Smooth muscle cell (in vitro differentiated cells): Measurements from ENCODE around the gene NHLRC2. TPM values are rescaled to one million over a fixed set of nuclear protein-coding genes. Genes with fewer than 3 reads are reported as not detected.
"Not testable (repeated sequence)": the region's sequence is repeated elsewhere in the genome, so short reads cannot be mapped to it uniquely, and the experiment has no call there.

ENCODE experiments used
- DNase-seq: peaks from one replicate; lab custom pipeline; 2025; ENCODE audit not compliant: unreplicated experiment; lab: John Stamatoyannopoulos, UW
- H2AFZ ChIP-seq: fragments of 200-600 bp; sonication (generic); 2 replicates; pipeline ENCODE4 v1.6.0; 2016; ENCODE audit warnings: antibody characterized with exemption, low read depth, mild to moderate bottlenecking
- H3F3A ChIP-seq: fragments of 200-600 bp; sonication (generic); 2 replicates; pipeline ENCODE4 v1.6.0; 2017; ENCODE audit warnings: antibody characterized with exemption, low read depth
- H3K27ac ChIP-seq: fragments of 200-600 bp; sonication (generic); 2 replicates; pipeline ENCODE4 v1.5.1; 2016; ENCODE audit warnings: low read depth, mild to moderate bottlenecking
- H3K27me3 ChIP-seq: fragments of 200-600 bp; sonication (generic); 2 replicates; pipeline ENCODE4 v1.6.1; 2016; ENCODE audit warnings: low read depth, mild to moderate bottlenecking
- H3K36me3 ChIP-seq: fragments of 200-600 bp; sonication (generic); 2 replicates; pipeline ENCODE4 v1.5.1; 2016; ENCODE audit warnings: low read depth
- H3K4me1 ChIP-seq: fragments of 200-600 bp; sonication (generic); 2 replicates; pipeline ENCODE4 v1.5.1; 2016; ENCODE audit warnings: low read depth
- H3K4me2 ChIP-seq: fragments of 200-600 bp; sonication (generic); 2 replicates; pipeline ENCODE4 v1.6.0; 2016; ENCODE audit warnings: mild to moderate bottlenecking
- H3K4me3 ChIP-seq: fragments of 200-600 bp; sonication (generic); 2 replicates; pipeline ENCODE4 v1.5.1; 2016; ENCODE audit warnings: mild to moderate bottlenecking
- H3K79me2 ChIP-seq: fragments of 200-600 bp; sonication (generic); 2 replicates; pipeline ENCODE4 v1.6.0; 2016; ENCODE audit warnings: low read depth, mild to moderate bottlenecking
- H3K9ac ChIP-seq: fragments of 200-600 bp; sonication (generic); 2 replicates; pipeline ENCODE4 v1.6.0; 2016; ENCODE audit warnings: low read depth
- H3K9me3 ChIP-seq: fragments of 200-600 bp; sonication (generic); replicated peaks from 2 replicates; pipeline ENCODE4 v1.5.1; 2016; ENCODE audit warnings: low read depth
- H4K20me1 ChIP-seq: fragments of 200-600 bp; sonication (generic); 2 replicates; pipeline ENCODE4 v1.6.0; 2016; ENCODE audit warnings: low read depth
- CTCF ChIP-seq: fragments of 200-600 bp; sonication (generic); IDR thresholded peaks from 2 replicates; pipeline ENCODE4 v1.5.1; 2017; ENCODE audit warnings: borderline replicate concordance, mild to moderate bottlenecking, antibody characterized with exemption; ENCODE audit not compliant: insufficient read depth, poor library complexity, severe bottlenecking
- WGBS: methylation state at CpG from one replicate; pipeline ENCODE4 v1.1.7; 2016; ENCODE audit warnings: low lambda C conversion rate; 5-methylcytosine and 5-hydroxymethylcytosine counted together
- polyA plus RNA-seq: library from polyadenylated mRNA; unstranded; fragments of >200 nt; fragmentation: Nextera tagmentation; extraction: Ambion mirVana; gene quantifications from 2 replicates; pipeline ENCODE4 v1.2.1, GENCODE V29; 2016
- total RNA-seq: library from RNA; depleted of rRNA; stranded (reverse); fragments of >200 nt; gene quantifications from 2 replicates; pipeline ENCODE4 v1.2.3, GENCODE V29; 2014

NHLRC2 gene
- total and polyA plus RNA-seq, 2 experiments from 2014 or later: 5.1 to 14.4 TPM

GRCh38 chr10:113823389-113823788, 31.1 kb upstream of the NHLRC2 start:
- Histone ChIP-seq H4K20me1 (no peaks in the 10 kb centered on the region), H3K4me3 (no peak overlapping the region), H3K9me3 (no peaks in the 10 kb centered on the region), H3K27me3 (no peaks in the 10 kb centered on the region), H3K9ac (no peak overlapping the region), H3K4me1 (no peaks in the 10 kb centered on the region), H3K36me3 (no peaks in the 10 kb centered on the region), H3K4me2 (no peak overlapping the region), H2AFZ (no peak overlapping the region), H3F3A (peaks cover 4% of the 10 kb centered on the region), H3K27ac (no peak overlapping the region), H3K79me2 (no peaks in the 10 kb centered on the region)
- WGBS: 59% methylated on average over 4 of the region's 4 CpGs
- no peak for TF ChIP-seq CTCF
- DNase-seq: no peak

- no peaks in the 10 kb centered on the region for H3K36me3 ChIP-seq
- H3F3A ChIP-seq: no peaks in the 10 kb centered on the region
- no peaks in the 10 kb centered on the region for H4K20me1 ChIP-seq
- H3K27me3 ChIP-seq: no peaks in the 10 kb centered on the region
- peak overlapping the region; percentile 0 for H3K4me2 ChIP-seq
- no peaks in the 10 kb centered on the region for H3K9me3 ChIP-seq
- H3K79me2 ChIP-seq: no peaks in the 10 kb centered on the region
- no peak overlapping the region for H3K27ac ChIP-seq
- DNase-seq: no peak
- no peak overlapping the region for H2AFZ ChIP-seq
- H3K4me1 ChIP-seq: no peaks in the 10 kb centered on the region
- H3K4me3 ChIP-seq: no peak overlapping the region
- no peak for TF ChIP-seq CTCF
- H3K9ac ChIP-seq: no peak overlapping the region
- WGBS: 32% methylated on average over 2 of the region's 2 CpGs
Measured at GRCh38 chr10:113825791-113826190, 28.7 kb upstream of the NHLRC2 start.

GRCh38 chr10:113828567-113828966, 25.9 kb upstream of the NHLRC2 start:
- H4K20me1 ChIP-seq, H3K27me3 ChIP-seq, H3K9me3 ChIP-seq, H3K4me3 ChIP-seq, H3K4me1 ChIP-seq, H3K4me2 ChIP-seq, H2AFZ ChIP-seq, H3F3A ChIP-seq, H3K36me3 ChIP-seq, H3K9ac ChIP-seq, DNase-seq, H3K27ac ChIP-seq, H3K79me2 ChIP-seq: not testable (repeated sequence)
- 95% methylated on average over 10 of the region's 10 CpGs for WGBS

GRCh38 chr10:113842171-113842570, 12.3 kb upstream of the NHLRC2 start:
- no peaks in the 10 kb centered on the region for H3K79me2 ChIP-seq
- no peaks in the 10 kb centered on the region for H4K20me1 ChIP-seq
- no peak overlapping the region for H3K4me2 ChIP-seq
- no peaks in the 10 kb centered on the region for H3K36me3 ChIP-seq
- H2AFZ ChIP-seq: no peak overlapping the region
- H3K4me3 ChIP-seq: no peak overlapping the region
- no peak for DNase-seq
- H3K9ac ChIP-seq: no peak overlapping the region
- WGBS: 86% methylated on average over 1 of the region's 1 CpG
- TF ChIP-seq CTCF: no peak
- H3K27me3 ChIP-seq: no peaks in the 10 kb centered on the region
- no peak overlapping the region for H3K27ac ChIP-seq
- H3F3A ChIP-seq: no peaks in the 10 kb centered on the region
- H3K4me1 ChIP-seq: no peaks in the 10 kb centered on the region
- no peaks in the 10 kb centered on the region for H3K9me3 ChIP-seq
